Subcutaneous adipose tissue (tissue), 4 donors: ENCODE results near the gene MUC3A. TPM values are rescaled to one million over a fixed set of nuclear protein-coding genes. Genes with fewer than 3 reads are reported as not detected.

Source experiments
- CTCF ChIP-seq: fragments of 450-650 bp; IDR thresholded peaks from one replicate; pipeline ENCODE4 v1.5.1; 2016; ENCODE audit warnings: low read depth, mild to moderate bottlenecking, control low read depth, antibody characterized with exemption, moderate library complexity
- total RNA-seq, 4 donors: library from RNA; depleted of rRNA; stranded (reverse); fragments of >200 nt; gene quantifications; one replicate each; pipeline ENCODE4 v1.1.0, GENCODE V29; 2016

Gene MUC3A
- total RNA-seq, 4 donors from 2014 or later, result under 0.01 to 0.94 (median 0.24) TPM

- TF ChIP-seq CTCF, result no peak
Measured at GRCh38 chr7:100965723-100966541, 16.6 kb downstream of the MUC3A start.

- TF ChIP-seq CTCF, result no peak
Measured at GRCh38 chr7:100966542-100967291, 17.4 kb downstream of the MUC3A start.

GRCh38 chr7:100967292-100967863, 18.0 kb downstream of the MUC3A start:
- no peak for TF ChIP-seq CTCF

GRCh38 chr7:100968031-100968430, 18.7 kb downstream of the MUC3A start:
- TF ChIP-seq CTCF, result no peak

- no peak for TF ChIP-seq CTCF
Measured at GRCh38 chr7:100968650-100969049, 19.3 kb downstream of the MUC3A start.

GRCh38 chr7:100969066-100969615, 19.8 kb downstream of the MUC3A start, which contains the start of gene MUC12:
Gene MUC12, plus strand, starts transcription at chr7:100969565. Its CDS starts 58 bp downstream, at chr7:100969623.
- TF ChIP-seq CTCF, result no peak
